ENCODE data around the gene ANKRD65.

Gene ANKRD65

GRCh38 chr1:1401457-1402010, 19.5 kb downstream of the ANKRD65 start:
- DNase-seq (ENCODE audit: low read depth): no peak
- no peak for TF ChIP-seq CTCF (conservative IDR thresholded peaks at IDR 0.05; ENCODE audit: low read length)
- no peak overlapping the region for H3K4me3 ChIP-seq (ENCODE audit: low read length)

GRCh38 chr1:1400576-1401456, 20.3 kb downstream of the ANKRD65 start:
- TF ChIP-seq CTCF (conservative IDR thresholded peaks at IDR 0.05; ENCODE audit: low read length): no peak
- peak; percentile 13 for DNase-seq (ENCODE audit: low read depth)
- peak overlapping the region; percentile 95 for H3K4me3 ChIP-seq (ENCODE audit: low read length)

- TF ChIP-seq CTCF (conservative IDR thresholded peaks at IDR 0.05; ENCODE audit: low read length): no peak
- peak overlapping the region; percentile 95 for H3K4me3 ChIP-seq (ENCODE audit: low read length)
- DNase-seq (ENCODE audit: low read depth): peak; percentile 20
Measured at GRCh38 chr1:1399872-1400575, 21.1 kb downstream of the ANKRD65 start.

GRCh38 chr1:1399187-1399871, 21.7 kb downstream of the ANKRD65 start, which contains the start of gene CCNL2:
Gene CCNL2, minus strand, starts transcription at chr1:1399335. Its CDS starts 29 bp downstream, at chr1:1399306.
- DNase-seq (ENCODE audit: low read depth): peak; percentile 99
- peak within 1 kb of the TSS; percentile 95 for H3K4me3 ChIP-seq (ENCODE audit: low read length)
- TF ChIP-seq CTCF (conservative IDR thresholded peaks at IDR 0.05; ENCODE audit: low read length): peak; percentile 52

GRCh38 chr1:1398677-1399186, 22.3 kb downstream of the ANKRD65 start:
- DNase-seq (ENCODE audit: low read depth): no peak
- no peak for TF ChIP-seq CTCF (conservative IDR thresholded peaks at IDR 0.05; ENCODE audit: low read length)

GRCh38 chr1:1397839-1398523, 23.1 kb downstream of the ANKRD65 start:
- DNase-seq (ENCODE audit: low read depth): peak; percentile 23
- peak overlapping the region; percentile 93 for H3K4me3 ChIP-seq (ENCODE audit: low read length)
- no peak for TF ChIP-seq CTCF (conservative IDR thresholded peaks at IDR 0.05; ENCODE audit: low read length)

More at GRCh38 chr1:1398677-1399186, 22.3 kb downstream of the ANKRD65 start:
- H3K4me3 ChIP-seq (ENCODE audit: low read length): peak overlapping the region; percentile 93

Data from AG10803 (cell line).